Neural cell (in vitro differentiated cells): Measurements from ENCODE around the gene ZNF768. TPM values are rescaled to one million over a fixed set of nuclear protein-coding genes. Genes with fewer than 3 reads are reported as not detected.

Experiments used
- H2AFZ ChIP-seq: fragments of 200-600, 300-800 bp; sonication (generic), shearing (Covaris generic); 2 replicates; pipeline ENCODE4 v1.6.0; 2014; ENCODE audit warnings: low read depth, mild to moderate bottlenecking, antibody characterized with exemption, low read length, moderate library complexity
- H3F3A ChIP-seq: fragments of 200-600 bp; shearing (Covaris generic); 2 replicates; pipeline ENCODE4 v1.6.1; 2016; ENCODE audit warnings: mild to moderate bottlenecking, moderate library complexity, mixed read lengths, antibody characterized with exemption, low read length; ENCODE audit not compliant: insufficient read depth, poor library complexity, severe bottlenecking
- H3K27ac ChIP-seq: fragments of 200-600, 300-800 bp; sonication (generic), shearing (Covaris generic); 2 replicates; pipeline ENCODE4 v1.5.1; 2014; ENCODE audit warnings: mild to moderate bottlenecking, low read length, moderate library complexity
- H3K27me3 ChIP-seq: fragments of 300-800, 200-600 bp; sonication (generic), shearing (Covaris generic); 2 replicates; pipeline ENCODE4 v1.6.0; 2014; ENCODE audit warnings: mild to moderate bottlenecking, low read depth, low read length, moderate library complexity; ENCODE audit not compliant: insufficient read depth
- H3K36me3 ChIP-seq: fragments of 300-800, 200-600 bp; sonication (generic), shearing (Covaris generic); 2 replicates; pipeline ENCODE4 v1.5.1; 2014; ENCODE audit warnings: mild to moderate bottlenecking, antibody characterized with exemption, low read length, moderate library complexity; ENCODE audit not compliant: insufficient read depth
- H3K4me2 ChIP-seq: fragments of 300-800, 200-600 bp; sonication (generic), shearing (Covaris generic); 2 replicates; pipeline ENCODE4 v1.6.0; 2014; ENCODE audit warnings: mild to moderate bottlenecking, low read length
- H3K4me3 ChIP-seq: fragments of 300-800, 200-600 bp; sonication (generic), shearing (Covaris generic); 2 replicates; pipeline ENCODE4 v1.5.1; 2014; ENCODE audit warnings: mild to moderate bottlenecking, low read length, moderate library complexity
- H3K79me2 ChIP-seq: fragments of 200-600 bp; shearing (Covaris generic); replicated peaks from 2 replicates; pipeline ENCODE4 v1.6.0; 2014; ENCODE audit warnings: mild to moderate bottlenecking, low read length, moderate library complexity; ENCODE audit not compliant: insufficient read depth
- H3K9ac ChIP-seq: fragments of 300-800, 200-600 bp; sonication (generic), shearing (Covaris generic); 2 replicates; pipeline ENCODE4 v1.6.1; 2016; ENCODE audit warnings: mild to moderate bottlenecking, low read length, mixed read lengths
- H3K9me2 ChIP-seq: fragments of 200-600 bp; shearing (Covaris generic); 2 replicates; pipeline ENCODE4 v1.6.1; 2016; ENCODE audit warnings: mild to moderate bottlenecking, low read length, mixed read lengths; ENCODE audit not compliant: insufficient read depth
- H3K9me3 ChIP-seq: fragments of 200-600, 300-800 bp; sonication (generic), shearing (Covaris generic); 2 replicates; pipeline ENCODE4 v1.6.1; 2016; ENCODE audit warnings: mild to moderate bottlenecking, mixed run types, low read length, moderate library complexity, mixed read lengths
- H4K20me1 ChIP-seq: fragments of 200-600 bp; shearing (Covaris generic); 2 replicates; pipeline ENCODE4 v1.6.1; 2016; ENCODE audit warnings: mild to moderate bottlenecking, mixed run types; ENCODE audit not compliant: insufficient read depth
- EP300 ChIP-seq: fragments of 450-650 bp; conservative IDR thresholded peaks from 2 replicates; pipeline ENCODE4 v1.6.1; 2014; ENCODE audit warnings: antibody characterized with exemption, mild to moderate bottlenecking, moderate library complexity; ENCODE audit not compliant: poor library complexity, severe bottlenecking
- EZH2 ChIP-seq: fragments of 200-600, 300-800 bp; shearing (Covaris generic), sonication (generic); IDR thresholded peaks from 2 replicates; pipeline ENCODE4 v1.6.1; 2014; ENCODE audit warnings: antibody characterized with exemption, low read length, borderline replicate concordance, mild to moderate bottlenecking; ENCODE audit not compliant: insufficient read depth, poor library complexity, severe bottlenecking
- MXI1 ChIP-seq: fragments of 450-650 bp; conservative IDR thresholded peaks from 2 replicates; pipeline ENCODE4 v1.6.1; 2014; ENCODE audit warnings: antibody characterized with exemption, mild to moderate bottlenecking; ENCODE audit not compliant: poor library complexity, severe bottlenecking
- POLR2AphosphoS5 ChIP-seq: IDR thresholded peaks from 2 replicates; pipeline ENCODE4 v1.6.1; 2012
- RAD21 ChIP-seq: fragments of 450-650 bp; conservative IDR thresholded peaks from 2 replicates; pipeline ENCODE4 v1.6.1; 2014; ENCODE audit warnings: antibody characterized with exemption, mild to moderate bottlenecking, moderate library complexity
- SMC3 ChIP-seq: fragments of 450-650 bp; conservative IDR thresholded peaks from 2 replicates; pipeline ENCODE4 v1.6.1; 2014; ENCODE audit warnings: antibody characterized with exemption, mild to moderate bottlenecking, moderate library complexity; ENCODE audit not compliant: poor library complexity
- TAF1 ChIP-seq: IDR thresholded peaks from 2 replicates; pipeline ENCODE4 v1.6.1; 2012; ENCODE audit warnings: low read depth
- polyA plus RNA-seq: library from polyadenylated mRNA; depleted of rRNA; stranded (reverse); fragments of >200 nt; gene quantifications from 2 replicates; pipeline ENCODE4 v1.2.3, GENCODE V29; 2014
- TF ChIP-seq, protein P1 (sequence below): IDR thresholded peaks from 2 replicates; pipeline ENCODE4 v1.6.1; 2012; ENCODE audit warnings: borderline replicate concordance
- TF ChIP-seq, protein P2 (sequence below): fragments of 450-650 bp; IDR thresholded peaks from 2 replicates; pipeline ENCODE4 v1.5.1; 2014; ENCODE audit warnings: antibody characterized with exemption, mild to moderate bottlenecking, moderate library complexity; ENCODE audit not compliant: poor library complexity, severe bottlenecking

Gene ZNF768
- polyA plus RNA-seq, 1 donor from 2014 or later, result 54.4 TPM

DNA sequence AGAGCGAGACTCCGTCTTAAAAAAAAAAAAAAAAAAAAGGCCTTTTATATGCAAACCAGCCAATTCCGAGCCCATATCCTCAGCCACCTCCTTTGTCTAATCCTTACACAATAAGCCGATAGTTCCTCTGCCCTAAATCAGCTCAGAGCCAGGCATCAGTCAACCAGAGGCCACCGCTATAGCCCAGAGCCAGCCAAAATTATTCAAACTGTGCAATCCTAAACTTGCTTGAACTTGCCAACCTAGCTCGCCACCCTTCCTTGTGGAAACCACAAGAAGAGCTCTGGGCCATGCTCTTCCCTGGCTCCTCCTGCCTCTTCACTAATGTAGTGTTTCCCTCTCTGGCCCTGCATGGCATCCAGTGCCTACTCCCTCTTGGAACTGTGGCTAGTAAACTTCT, 36.2 kb downstream of the ZNF768 start:
- Histone ChIP-seq H3K79me2 (no peaks in the 10 kb centered on the region), H3K9me2 (no peaks in the 10 kb centered on the region), H2AFZ (no peak overlapping the region), H3F3A (no peaks in the 10 kb centered on the region), H3K36me3 (no peaks in the 10 kb centered on the region), H4K20me1 (no peaks in the 10 kb centered on the region), H3K27ac (no peak overlapping the region), H3K9ac (no peak overlapping the region), H3K27me3 (no peaks in the 10 kb centered on the region), H3K4me2 (no peak overlapping the region), H3K9me3 (no peaks in the 10 kb centered on the region), H3K4me3 (no peak overlapping the region)
- TF ChIP-seq, protein P1, sequence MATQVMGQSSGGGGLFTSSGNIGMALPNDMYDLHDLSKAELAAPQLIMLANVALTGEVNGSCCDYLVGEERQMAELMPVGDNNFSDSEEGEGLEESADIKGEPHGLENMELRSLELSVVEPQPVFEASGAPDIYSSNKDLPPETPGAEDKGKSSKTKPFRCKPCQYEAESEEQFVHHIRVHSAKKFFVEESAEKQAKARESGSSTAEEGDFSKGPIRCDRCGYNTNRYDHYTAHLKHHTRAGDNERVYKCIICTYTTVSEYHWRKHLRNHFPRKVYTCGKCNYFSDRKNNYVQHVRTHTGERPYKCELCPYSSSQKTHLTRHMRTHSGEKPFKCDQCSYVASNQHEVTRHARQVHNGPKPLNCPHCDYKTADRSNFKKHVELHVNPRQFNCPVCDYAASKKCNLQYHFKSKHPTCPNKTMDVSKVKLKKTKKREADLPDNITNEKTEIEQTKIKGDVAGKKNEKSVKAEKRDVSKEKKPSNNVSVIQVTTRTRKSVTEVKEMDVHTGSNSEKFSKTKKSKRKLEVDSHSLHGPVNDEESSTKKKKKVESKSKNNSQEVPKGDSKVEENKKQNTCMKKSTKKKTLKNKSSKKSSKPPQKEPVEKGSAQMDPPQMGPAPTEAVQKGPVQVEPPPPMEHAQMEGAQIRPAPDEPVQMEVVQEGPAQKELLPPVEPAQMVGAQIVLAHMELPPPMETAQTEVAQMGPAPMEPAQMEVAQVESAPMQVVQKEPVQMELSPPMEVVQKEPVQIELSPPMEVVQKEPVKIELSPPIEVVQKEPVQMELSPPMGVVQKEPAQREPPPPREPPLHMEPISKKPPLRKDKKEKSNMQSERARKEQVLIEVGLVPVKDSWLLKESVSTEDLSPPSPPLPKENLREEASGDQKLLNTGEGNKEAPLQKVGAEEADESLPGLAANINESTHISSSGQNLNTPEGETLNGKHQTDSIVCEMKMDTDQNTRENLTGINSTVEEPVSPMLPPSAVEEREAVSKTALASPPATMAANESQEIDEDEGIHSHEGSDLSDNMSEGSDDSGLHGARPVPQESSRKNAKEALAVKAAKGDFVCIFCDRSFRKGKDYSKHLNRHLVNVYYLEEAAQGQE, result no peak
- TF ChIP-seq EZH2 (no peak), RAD21 (no peak), EP300 (no peak)
- TF ChIP-seq, protein P2, sequence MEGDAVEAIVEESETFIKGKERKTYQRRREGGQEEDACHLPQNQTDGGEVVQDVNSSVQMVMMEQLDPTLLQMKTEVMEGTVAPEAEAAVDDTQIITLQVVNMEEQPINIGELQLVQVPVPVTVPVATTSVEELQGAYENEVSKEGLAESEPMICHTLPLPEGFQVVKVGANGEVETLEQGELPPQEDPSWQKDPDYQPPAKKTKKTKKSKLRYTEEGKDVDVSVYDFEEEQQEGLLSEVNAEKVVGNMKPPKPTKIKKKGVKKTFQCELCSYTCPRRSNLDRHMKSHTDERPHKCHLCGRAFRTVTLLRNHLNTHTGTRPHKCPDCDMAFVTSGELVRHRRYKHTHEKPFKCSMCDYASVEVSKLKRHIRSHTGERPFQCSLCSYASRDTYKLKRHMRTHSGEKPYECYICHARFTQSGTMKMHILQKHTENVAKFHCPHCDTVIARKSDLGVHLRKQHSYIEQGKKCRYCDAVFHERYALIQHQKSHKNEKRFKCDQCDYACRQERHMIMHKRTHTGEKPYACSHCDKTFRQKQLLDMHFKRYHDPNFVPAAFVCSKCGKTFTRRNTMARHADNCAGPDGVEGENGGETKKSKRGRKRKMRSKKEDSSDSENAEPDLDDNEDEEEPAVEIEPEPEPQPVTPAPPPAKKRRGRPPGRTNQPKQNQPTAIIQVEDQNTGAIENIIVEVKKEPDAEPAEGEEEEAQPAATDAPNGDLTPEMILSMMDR, result no peak

DNA sequence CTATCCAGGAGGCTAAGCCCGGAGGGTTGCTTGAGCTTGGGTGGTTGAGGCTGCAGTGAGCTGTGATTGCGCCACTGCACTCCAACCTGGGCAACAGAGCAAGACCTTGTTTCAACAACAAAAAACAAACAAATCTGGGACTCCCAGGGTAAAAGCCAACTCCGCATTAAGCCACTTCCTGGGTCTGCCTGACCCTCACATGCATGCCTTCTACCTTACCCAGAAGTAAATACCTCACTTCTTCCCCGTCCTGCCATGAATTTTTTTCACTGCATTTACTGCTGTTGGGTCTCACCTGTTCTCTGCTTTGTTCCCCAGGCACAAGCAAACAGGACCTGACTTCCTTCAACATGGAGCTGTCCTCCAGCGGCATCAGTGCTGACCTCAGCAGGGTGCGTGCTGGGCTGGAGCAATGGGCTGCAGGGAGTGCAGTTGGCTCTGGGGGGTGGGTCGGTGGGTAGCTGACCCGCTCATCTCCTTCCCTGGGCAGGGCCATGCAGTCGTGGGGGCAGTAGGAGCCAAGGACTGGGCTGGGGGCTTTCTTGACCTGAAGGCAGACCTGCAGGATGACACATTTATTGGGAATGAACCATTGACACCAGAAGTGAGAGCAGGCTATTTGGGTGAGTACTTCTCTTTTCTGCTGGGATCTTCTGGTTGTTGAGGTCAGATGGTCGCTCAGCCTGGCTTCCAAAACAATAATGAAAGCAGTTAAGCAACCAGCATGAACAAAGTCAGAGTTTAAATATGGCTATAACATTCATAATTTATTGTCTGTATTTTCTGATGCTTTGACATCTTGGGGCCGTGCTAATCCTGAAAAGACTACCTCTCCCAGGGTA, 37.4 kb downstream of the ZNF768 start:
- H2AFZ ChIP-seq, result no peak overlapping the region
- no peak overlapping the region for H3K4me3 ChIP-seq
- no peaks in the 10 kb centered on the region for H3K9me3 ChIP-seq
- TF ChIP-seq EZH2, result no peak
- H3K27me3 ChIP-seq, result no peaks in the 10 kb centered on the region
- H3K27ac ChIP-seq, result no peak overlapping the region
- no peak overlapping the region for H3K9ac ChIP-seq
- no peak overlapping the region for H3K4me2 ChIP-seq
- no peaks in the 10 kb centered on the region for H3K79me2 ChIP-seq
- no peaks in the 10 kb centered on the region for H3K36me3 ChIP-seq
- no peaks in the 10 kb centered on the region for H3F3A ChIP-seq
- no peaks in the 10 kb centered on the region for H3K9me2 ChIP-seq
- no peaks in the 10 kb centered on the region for H4K20me1 ChIP-seq

DNA sequence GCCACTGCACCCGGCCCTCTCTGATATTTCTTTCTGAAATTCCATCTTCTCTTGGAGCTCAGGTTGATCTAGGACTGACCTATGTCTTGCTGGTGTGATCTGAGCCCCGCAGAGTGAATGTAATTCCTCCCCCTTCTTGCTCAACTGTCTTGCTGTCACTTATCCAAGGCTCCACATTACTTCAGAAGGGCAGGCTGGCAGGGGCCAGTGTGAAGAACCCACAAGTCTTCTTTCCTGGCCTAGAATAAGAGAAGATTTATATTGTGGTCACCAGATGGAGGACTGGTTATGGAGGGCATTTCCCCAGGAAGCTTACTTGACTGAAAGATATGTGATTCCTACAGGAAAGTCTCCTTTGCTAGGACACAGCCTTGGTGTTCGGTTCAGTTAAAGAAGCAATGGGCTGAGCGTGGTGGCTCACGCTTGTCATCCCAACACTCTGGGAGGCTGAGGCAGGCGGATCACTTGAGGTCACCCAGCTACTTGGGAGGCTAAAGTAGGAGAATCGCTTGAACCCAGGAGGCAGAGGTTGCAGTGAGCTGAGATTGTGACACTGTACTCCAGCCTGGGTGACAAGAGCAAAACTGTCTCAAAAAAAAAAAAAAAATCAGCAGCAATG, 40.4 kb downstream of the ZNF768 start:
- no peaks in the 10 kb centered on the region for H3K36me3 ChIP-seq
- H3K9me3 ChIP-seq, result no peaks in the 10 kb centered on the region
- no peaks in the 10 kb centered on the region for H3F3A ChIP-seq
- no peak overlapping the region for H3K27ac ChIP-seq
- H3K9me2 ChIP-seq, result no peaks in the 10 kb centered on the region
- H3K4me2 ChIP-seq, result no peak overlapping the region
- no peak overlapping the region for H2AFZ ChIP-seq
- no peaks in the 10 kb centered on the region for H4K20me1 ChIP-seq
- H3K27me3 ChIP-seq, result no peaks in the 10 kb centered on the region
- no peak overlapping the region for H3K4me3 ChIP-seq
- H3K9ac ChIP-seq, result no peak overlapping the region
- H3K79me2 ChIP-seq, result no peaks in the 10 kb centered on the region
- TF ChIP-seq, protein P1, result no peak
- TF ChIP-seq EZH2 (no peak), TAF1 (no peak), POLR2AphosphoS5 (no peak), MXI1 (no peak), SMC3 (no peak), EP300 (no peak)
